ENCODE measurements around the gene PEX12. TPM values are rescaled to one million over a fixed set of nuclear protein-coding genes. Genes with fewer than 3 reads are reported as not detected.
"Not testable (repeated sequence)": the region's sequence is repeated elsewhere in the genome, so short reads cannot be mapped to it uniquely, and the experiment has no call there.

The PEX12 gene
- total RNA-seq, 3 donors from 2014 or later = 6.6 to 9.6 (median 9.0) TPM

DNA sequence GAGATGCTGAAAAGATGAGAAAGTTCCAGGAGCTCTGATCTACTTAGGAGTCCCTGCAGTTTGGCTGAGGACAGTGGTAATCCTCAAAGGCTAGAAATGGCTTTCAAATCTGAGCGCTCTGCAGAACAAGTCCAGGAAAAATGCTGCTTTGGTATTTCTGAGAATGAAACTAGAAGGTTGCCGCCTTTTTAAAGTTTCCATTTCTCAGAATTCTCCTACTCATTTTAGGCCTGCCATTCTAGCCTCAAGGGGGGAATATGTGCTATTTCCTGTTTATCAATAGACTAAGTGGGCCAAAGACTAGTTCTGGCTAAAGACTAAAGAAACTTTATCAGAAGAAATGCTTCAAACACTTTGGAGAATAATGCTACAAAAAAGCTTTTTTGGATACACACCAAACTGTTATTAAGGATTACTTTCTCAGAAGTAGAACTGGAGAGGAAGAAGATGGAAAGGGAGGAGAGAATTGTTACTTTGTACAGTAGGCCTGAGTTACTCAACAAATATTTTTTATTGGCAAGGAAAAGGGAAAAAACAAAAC lies 40.7 kb downstream of the PEX12 start, which contains the start of gene SLFN12L:
Gene SLFN12L (minus strand): TSS at position 78 of the 541 bp plus-strand sequence. CDS start 15,314 bp downstream, outside the sequence.
- Mint-ChIP-seq H3K36me3 (ENCODE audit: insufficient read depth) (peaks cover 4% of the 10 kb centered on the region), H3K27me3 (ENCODE audit: low read depth) (no peaks in the 10 kb centered on the region), H3K4me1 (ENCODE audit: low read depth) (peaks cover 53% of the 10 kb centered on the region), H3K9me3 (no peaks in the 10 kb centered on the region), H3K4me3 (peak within 1 kb of the TSS; percentile 71)
- DNase-seq = no peak
- peak; percentile 59 to 62 for ATAC-seq

GRCh38 chr17:35536664-35537171 lies 41.7 kb downstream of the PEX12 start:
- ATAC-seq = peak; percentile 44 to 46
- H3K4me1 Mint-ChIP-seq (ENCODE audit: low read depth) = peaks cover 63% of the 10 kb centered on the region
- peaks cover 4% of the 10 kb centered on the region for H3K36me3 Mint-ChIP-seq (ENCODE audit: insufficient read depth)
- H3K4me3 Mint-ChIP-seq = peak overlapping the region; percentile 71
- H3K9me3 Mint-ChIP-seq = no peaks in the 10 kb centered on the region
- DNase-seq = peak; percentile 24
- no peaks in the 10 kb centered on the region for H3K27me3 Mint-ChIP-seq (ENCODE audit: low read depth)

DNA sequence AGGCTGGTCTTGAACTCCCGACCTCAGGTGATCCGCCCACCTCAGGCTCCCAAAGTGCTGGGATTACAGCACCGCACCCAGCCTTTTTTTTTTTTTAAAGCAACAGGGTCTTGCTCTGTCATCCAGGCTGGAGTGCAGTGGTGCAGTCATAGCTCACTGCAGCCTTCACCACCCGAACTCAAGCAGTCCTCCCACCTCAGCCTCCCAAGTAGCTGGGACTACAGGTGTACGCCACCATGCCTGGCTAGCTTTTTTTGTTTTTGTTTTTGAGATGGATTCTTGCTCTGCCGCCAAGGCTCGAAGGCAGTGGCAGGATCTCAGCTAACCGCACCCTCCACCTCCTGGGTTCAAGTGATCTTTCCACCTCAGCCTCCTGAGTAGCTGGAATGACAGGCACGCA lies 43.0 kb downstream of the PEX12 start:
- H3K9me3 Mint-ChIP-seq; ATAC-seq; H3K27me3 Mint-ChIP-seq (ENCODE audit: low read depth); DNase-seq; H3K36me3 Mint-ChIP-seq (ENCODE audit: insufficient read depth): not testable (repeated sequence)
- Mint-ChIP-seq H3K4me1 (ENCODE audit: low read depth) (peaks cover 63% of the 10 kb centered on the region), H3K4me3 (peak overlapping the region; percentile 71)

DNA sequence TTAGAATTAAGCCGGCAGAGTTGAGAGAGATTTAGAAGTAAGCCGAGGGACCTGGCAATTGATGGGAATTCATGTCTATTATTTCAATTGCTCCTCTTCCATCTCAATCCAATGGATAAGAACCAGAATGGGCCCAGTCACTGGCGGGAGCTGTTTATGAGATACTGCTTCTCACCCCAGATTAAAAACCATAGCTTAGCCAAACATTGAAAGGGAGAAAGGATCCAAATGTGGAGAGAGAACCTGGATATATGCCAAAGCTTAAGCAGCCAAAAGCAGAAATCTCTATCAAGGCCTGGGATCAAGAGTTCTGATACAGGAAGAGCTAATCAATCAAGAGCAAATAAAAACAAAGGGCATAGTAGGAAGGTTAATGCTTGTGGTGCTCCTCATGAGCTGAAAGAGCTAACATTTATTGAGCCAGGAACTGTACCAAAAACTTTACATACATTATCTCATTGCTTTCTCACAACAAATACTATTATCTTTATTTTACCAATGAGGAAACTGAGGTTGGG lies 43.7 kb downstream of the PEX12 start:
- no peak for ATAC-seq
- peaks cover 4% of the 10 kb centered on the region for H3K36me3 Mint-ChIP-seq (ENCODE audit: insufficient read depth)
- no peak for DNase-seq
- H3K4me1 Mint-ChIP-seq (ENCODE audit: low read depth) = peaks cover 61% of the 10 kb centered on the region
- no peaks in the 10 kb centered on the region for H3K27me3 Mint-ChIP-seq (ENCODE audit: low read depth)
- H3K4me3 Mint-ChIP-seq = peak overlapping the region; percentile 71
- H3K9me3 Mint-ChIP-seq = no peaks in the 10 kb centered on the region

- H3K4me3 Mint-ChIP-seq = no peak overlapping the region
- ATAC-seq = peak in 1 of 2 donors; percentile 33
- H3K36me3 Mint-ChIP-seq (ENCODE audit: insufficient read depth) = peaks cover 18% of the 10 kb centered on the region
These were observed 47.2 kb downstream of the PEX12 start for GRCh38 chr17:35531160-35531559.

DNA sequence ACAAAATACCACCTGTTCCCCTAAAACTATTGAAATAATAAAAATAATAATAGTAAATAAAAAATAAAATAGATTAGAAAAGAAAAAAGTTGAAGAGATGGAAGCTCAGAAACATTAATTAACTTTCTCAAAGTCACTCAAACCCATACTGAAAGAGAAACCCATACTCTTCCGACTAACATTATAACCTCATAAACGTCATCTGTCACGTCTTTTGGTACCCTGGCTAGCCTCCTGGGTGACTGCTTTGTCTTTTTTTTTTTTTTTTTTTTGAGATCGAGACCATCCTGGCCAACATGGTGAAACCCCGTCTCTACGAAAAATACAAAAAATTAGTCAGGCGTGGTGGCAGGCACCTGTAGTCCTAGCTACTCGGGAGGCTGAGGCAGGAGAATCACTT lies 48.5 kb downstream of the PEX12 start:
- ATAC-seq = no peak
- no peaks in the 10 kb centered on the region for H3K27me3 Mint-ChIP-seq (ENCODE audit: low read depth)
- no peaks in the 10 kb centered on the region for H3K9me3 Mint-ChIP-seq
- peaks cover 17% of the 10 kb centered on the region for H3K36me3 Mint-ChIP-seq (ENCODE audit: insufficient read depth)
- peak overlapping the region; percentile 60 for H3K4me3 Mint-ChIP-seq
- peaks cover 79% of the 10 kb centered on the region for H3K4me1 Mint-ChIP-seq (ENCODE audit: low read depth)
- DNase-seq = no peak

More at GRCh38 chr17:35531160-35531559, 47.2 kb downstream of the PEX12 start:
- H3K4me1 Mint-ChIP-seq (ENCODE audit: low read depth) = peaks cover 70% of the 10 kb centered on the region
- H3K9me3 Mint-ChIP-seq = no peaks in the 10 kb centered on the region
- no peak for DNase-seq
- no peaks in the 10 kb centered on the region for H3K27me3 Mint-ChIP-seq (ENCODE audit: low read depth)

DNA sequence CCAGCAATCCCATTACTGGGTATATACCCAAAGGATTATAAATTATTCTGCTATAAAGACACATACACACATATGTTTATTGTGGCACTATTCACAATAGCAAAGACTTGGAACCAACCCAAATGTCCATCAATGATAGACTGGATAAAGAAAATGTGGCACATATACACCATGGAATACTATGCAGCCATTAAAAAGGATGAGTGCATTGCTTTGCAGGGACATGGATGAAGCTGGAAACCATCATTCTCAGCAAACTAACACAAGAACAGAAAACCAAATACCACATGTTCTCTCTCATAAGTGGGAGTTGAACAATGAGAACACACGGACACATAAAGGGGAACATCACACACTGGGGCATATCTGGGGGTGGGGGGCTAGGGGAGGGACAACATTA lies 49.0 kb downstream of the PEX12 start:
- H3K9me3 Mint-ChIP-seq; H3K27me3 Mint-ChIP-seq (ENCODE audit: low read depth); DNase-seq; H3K4me3 Mint-ChIP-seq; ATAC-seq: not testable (repeated sequence)
- Mint-ChIP-seq H3K4me1 (ENCODE audit: low read depth) (peaks cover 79% of the 10 kb centered on the region), H3K36me3 (ENCODE audit: insufficient read depth) (peaks cover 17% of the 10 kb centered on the region)

Other genes starting within 250 kb of the PEX12 start
- 10 to 100 TPM; 13.4 to 17.0 (median 16.8) TPM for gene SLFN11, start 204.9 kb downstream of the PEX12 start, total RNA-seq
- gene SLFN12, start 146.1 kb downstream of the PEX12 start, total RNA-seq = 1 to 10 TPM in 2 of 3 donors, under 1 TPM in 1; 0.81 to 2.0 (median 1.1) TPM
- gene SLFN13, start 129.8 kb downstream of the PEX12 start, total RNA-seq = 1 to 10 TPM; 4.3 to 8.1 (median 7.9) TPM
- 10 to 100 TPM in 1 of 3 donors, 1 to 10 TPM in 2; 9.0 to 15.1 (median 9.1) TPM for gene SLFN12L, start 40.9 kb downstream of the PEX12 start, total RNA-seq
- not detected for gene SLFN14, start 17.8 kb downstream of the PEX12 start, total RNA-seq
- 100 to 1,000 TPM; 119 to 129 (median 126) TPM for gene AP2B1, start 8.8 kb upstream of the PEX12 start, total RNA-seq
- gene RASL10B, start 153.1 kb upstream of the PEX12 start, total RNA-seq = 1 to 10 TPM; 2.6 to 4.3 (median 3.7) TPM
- under 1 TPM in 1 of 3 donors, not detected in 2; 0.05 TPM for gene GAS2L2, start 174.7 kb upstream of the PEX12 start, total RNA-seq
- not detected for gene C17orf50, start 182.3 kb upstream of the PEX12 start, total RNA-seq
- under 1 TPM in 2 of 3 donors, not detected in 1; 0.23 to 0.29 TPM for gene MMP28, start 217.1 kb upstream of the PEX12 start, total RNA-seq
- 100 to 1,000 TPM; 215 to 249 (median 239) TPM for gene TAF15, start 230.9 kb upstream of the PEX12 start, total RNA-seq